Frontal cortex (tissue), 4 donors: Measurements from ENCODE around the gene HPCA. TPM values are rescaled to one million over a fixed set of nuclear protein-coding genes. Genes with fewer than 3 reads are reported as not detected.

Experiments
- DNase-seq, 2 donors: peaks; one replicate each; pipeline ENCODE4 v3.0.0; 2012; ENCODE audit warnings: low spot score in 2 of 2
- FAIRE-seq: peaks from 2 replicates; lab custom pipeline; 2012; peaks lifted over from hg19 to GRCh38; lab: Jason Lieb, UNC
- total RNA-seq: library from RNA; depleted of rRNA; stranded (reverse); fragments of >200 nt; gene quantifications from one replicate; pipeline ENCODE4 v1.2.3, GENCODE V29; 2014
- donor health status: control.
- donor health status: control.
- donor health status: control.

The HPCA gene
- total RNA-seq, 1 donor from 2014 or later = 21.6 TPM

DNA sequence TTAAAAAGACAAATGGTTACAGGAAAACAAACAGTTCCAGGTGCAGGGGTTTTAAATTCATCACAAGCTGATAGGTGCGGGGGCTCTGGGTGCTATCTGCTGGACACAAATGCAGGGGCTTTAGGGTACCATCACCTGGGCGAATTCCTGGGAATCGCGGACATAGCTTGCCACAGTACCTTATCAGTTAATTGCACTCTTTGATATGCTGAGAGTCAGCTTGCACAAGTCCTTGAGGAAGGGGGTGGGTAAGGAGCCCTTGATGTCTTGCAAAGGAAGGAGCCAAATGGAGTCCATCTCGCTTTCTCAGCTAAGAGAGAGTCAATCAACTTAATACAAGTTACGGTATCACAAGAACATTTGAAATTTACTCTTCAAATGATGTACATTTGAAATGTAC lies 40.3 kb downstream of the HPCA start:
- DNase-seq (no peak), FAIRE-seq (no peak)

DNA sequence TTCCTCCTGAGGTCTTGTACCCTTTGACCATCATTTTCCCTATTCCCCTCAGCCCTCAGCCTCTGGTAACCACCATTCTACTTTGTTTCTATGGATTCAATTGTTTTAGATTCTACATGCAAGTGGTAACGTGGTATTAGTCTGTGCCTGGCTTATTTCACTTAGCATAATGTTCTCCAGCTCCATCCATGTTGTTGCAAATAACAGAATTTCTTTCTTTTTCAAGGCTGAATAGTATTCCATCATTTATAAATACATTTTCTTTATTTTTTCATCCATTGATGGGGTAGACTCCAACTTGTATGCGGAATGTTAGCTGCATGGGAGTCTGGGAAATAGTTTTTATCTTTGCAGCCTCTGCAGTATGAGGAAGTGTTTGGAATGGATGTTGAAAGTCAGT lies 41.1 kb downstream of the HPCA start:
- FAIRE-seq = no peak
- no peak for DNase-seq

DNA sequence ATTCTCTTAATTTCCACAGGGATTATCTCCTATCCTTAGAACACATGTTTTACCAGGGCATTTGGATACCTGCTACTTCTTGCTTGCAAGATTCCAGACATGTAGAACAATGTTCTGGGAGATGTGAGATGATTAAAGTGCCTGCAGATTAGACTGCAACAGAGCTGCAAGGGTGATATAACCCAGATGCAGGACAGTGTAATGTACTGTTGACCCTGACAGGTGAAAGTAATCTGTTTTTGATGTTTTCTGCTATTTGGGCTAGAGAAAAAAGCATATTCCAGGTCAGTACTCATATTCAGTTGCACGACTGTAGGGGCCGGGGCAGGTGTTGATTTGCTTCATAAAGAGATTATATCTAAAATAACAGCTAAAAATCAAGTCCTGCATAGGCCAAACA lies 42.0 kb downstream of the HPCA start:
- FAIRE-seq (no peak), DNase-seq (no peak)

DNA sequence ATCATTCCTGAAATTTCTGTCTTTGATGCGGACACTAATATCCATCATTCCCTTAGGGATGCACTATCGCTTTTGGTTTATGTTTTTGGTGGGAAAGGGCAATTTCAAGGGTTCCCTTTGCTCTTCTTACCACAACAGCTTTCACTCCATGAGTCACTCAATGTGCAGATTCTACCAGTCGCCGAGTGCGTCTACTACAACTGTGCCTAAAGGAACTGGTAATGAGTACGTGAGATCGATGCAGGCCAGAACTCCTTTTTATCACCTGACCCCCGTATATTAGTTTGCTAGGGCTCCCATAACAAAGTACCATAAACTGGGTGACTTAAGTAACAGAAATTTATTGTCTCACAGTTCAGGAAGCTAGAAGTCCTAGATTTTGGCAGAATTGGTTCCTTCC lies 42.4 kb downstream of the HPCA start:
- DNase-seq = no peak
- FAIRE-seq = no peak

DNA sequence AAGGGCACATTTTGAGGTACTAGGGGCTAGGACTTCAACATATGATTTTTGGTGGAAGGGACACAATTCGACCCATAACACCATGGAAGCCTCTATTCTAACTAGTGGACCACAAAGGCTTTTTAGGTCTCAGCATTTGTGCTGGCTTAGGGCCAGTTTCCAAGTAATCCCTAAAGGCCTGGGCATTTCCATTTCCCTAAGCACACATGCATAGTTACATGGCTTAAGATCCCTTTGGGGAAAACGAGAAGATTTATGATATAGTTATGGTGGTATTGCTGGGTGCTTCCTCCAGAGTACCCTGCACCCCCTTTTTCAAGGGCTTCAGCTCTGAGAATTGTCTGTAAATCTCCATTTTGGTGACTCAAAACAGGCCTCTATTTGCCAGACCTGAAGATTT lies 43.1 kb downstream of the HPCA start:
- DNase-seq = no peak
- FAIRE-seq = no peak

DNA sequence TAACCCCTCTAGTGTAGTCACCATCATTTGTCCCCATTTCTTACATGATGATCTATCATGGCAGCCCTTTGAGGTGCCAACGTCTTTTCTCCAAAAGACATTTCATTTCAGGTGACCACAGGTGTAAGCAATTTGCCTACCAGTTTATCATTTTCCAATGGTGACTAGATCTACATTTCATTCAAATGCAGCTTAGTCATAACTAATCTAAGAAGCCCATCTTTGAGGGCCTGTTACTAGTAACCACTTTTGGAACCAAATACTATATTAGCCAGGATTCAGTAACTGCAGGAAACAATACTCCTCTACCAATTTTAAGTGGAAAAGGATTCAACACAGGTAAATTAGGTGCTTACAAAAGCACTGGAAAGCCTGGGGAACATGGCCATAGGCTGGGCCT lies 45.5 kb downstream of the HPCA start:
- DNase-seq = no peak
- FAIRE-seq = no peak

DNA sequence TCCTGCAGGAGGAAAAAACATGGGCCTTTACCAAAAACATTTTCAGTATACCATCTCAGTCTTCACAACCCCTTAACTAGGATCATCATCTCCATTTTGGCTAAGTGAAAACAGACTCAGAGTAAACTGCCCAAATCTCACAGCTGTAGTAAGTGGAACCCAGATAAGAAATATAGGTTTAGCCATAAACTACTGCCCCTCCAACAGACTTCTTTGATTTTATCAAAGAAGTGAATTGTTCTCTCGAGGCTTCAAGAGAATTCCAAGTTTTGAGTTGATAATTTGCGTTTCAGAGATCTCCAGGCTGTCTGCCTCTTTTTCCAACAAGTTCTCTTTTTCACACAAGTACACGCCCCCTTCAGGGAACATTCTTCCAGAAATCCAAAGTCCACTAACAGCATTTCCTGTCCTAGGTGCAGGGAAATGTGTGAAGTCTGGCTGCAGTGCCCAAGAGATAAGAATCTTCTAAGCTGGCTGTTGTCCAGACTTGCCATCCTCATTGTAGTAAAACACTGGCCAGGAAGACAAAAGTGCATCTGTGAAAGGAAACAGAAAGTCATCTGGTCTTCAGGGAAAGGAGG lies 47.5 kb downstream of the HPCA start:
- FAIRE-seq (no peak), DNase-seq (no peak)

DNA sequence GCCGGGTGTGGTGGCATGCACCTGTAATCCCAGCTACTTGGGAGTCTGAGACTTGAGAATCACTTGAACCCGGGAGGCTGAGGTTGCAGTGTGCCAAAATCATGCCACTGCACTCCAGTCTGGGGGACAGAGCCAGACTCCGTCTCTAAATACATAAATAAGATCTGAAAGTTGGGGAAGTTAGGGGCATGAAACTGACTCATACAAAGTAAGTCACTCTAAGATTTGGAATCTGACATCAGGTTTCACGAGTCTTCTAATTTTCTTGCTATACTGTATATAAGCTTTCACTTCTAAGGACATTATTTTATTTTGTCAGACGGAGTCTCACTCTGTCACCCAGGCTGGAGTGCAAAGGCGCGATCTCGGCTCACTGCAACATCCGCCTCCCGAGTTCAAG lies 48.2 kb downstream of the HPCA start:
- DNase-seq (no peak), FAIRE-seq (no peak)

DNA sequence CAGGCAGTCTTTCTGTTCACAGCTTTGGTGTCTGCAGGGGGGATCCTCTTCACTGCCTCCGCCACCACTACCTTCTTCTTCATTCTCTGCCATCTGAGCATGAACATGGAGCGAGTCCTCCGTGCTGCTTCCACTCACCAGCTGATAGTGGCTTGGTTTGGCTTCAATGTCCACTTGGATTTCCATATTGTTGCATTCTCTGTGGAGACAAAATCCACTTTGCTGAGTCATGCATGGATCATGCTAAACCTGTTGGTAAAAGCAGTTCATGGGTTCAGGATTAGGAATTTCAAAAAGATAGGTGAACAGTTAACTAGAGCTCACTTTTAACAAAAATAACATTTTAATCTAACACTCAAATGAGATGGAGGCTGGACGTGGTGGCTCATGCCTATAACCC lies 50.8 kb downstream of the HPCA start:
- no peak for DNase-seq
- no peak for FAIRE-seq

DNA sequence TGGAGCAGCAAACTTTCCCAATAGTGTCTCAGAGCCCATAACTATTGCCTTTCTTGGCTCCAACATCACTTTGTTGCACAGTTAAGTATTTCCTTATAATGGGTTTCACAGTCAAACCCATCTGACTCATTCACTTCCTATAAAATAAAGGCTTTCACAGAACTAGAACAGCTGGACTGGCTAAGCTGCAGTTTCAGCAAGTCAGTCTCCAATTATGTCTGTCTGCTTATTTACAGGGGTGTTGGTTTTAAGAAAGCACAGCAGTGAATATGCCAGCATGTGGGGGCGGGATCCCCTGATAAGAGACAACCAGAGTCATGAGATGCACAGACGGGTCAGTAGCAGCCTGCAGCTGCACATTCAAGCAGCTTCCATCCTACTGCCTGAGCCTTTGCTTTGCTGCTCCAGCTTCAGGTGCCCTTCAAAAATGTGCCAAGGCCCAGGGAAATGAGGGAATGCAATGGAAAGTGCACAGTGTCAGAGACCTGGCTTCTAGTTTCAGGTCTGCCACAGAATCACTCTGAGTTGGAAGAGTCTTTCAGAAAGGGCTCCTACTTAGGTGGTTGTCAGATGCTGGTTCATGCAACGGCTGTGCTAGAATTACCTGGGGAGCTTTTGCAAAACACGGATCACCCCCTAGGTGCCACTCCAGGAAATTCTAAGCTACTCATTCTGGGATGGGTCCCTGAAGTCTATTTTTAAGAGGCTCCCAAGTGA lies 53.5 kb downstream of the HPCA start:
- FAIRE-seq = no peak
- DNase-seq = no peak

DNA sequence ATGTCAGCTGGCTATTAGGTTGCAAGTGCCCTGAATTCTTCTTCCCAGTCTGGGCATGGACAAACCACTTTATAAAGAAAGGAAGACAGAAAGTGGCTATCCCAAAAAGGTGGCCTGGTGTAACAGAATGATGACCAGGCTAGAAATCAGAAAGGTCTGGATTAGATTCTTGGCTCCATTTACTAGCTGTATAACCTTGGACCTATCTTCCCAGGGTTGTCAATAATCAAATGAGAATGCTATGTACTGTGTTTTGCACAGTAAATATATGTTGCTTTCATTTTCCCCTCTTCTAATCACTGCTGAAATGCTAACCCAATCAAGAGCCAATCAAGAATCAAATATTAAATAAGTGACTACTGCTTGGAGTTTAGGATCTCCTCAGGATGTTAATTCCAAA lies 57.9 kb downstream of the HPCA start:
- FAIRE-seq (no peak), DNase-seq (no peak)

Other genes with a start within 250 kb of the HPCA start
- gene ZBTB8OS, start 235.9 kb upstream of the HPCA start, total RNA-seq = 22.4 TPM
- 191 TPM for gene RBBP4, start 235.3 kb upstream of the HPCA start, total RNA-seq
- gene SYNC, start 183.7 kb upstream of the HPCA start, total RNA-seq = 3.7 TPM
- 42.4 TPM for gene YARS1, start 69.1 kb upstream of the HPCA start, total RNA-seq
- gene S100PBP, start 68.8 kb upstream of the HPCA start, total RNA-seq = 42.4 TPM
- 15.5 TPM for gene FNDC5, start 15.6 kb upstream of the HPCA start, total RNA-seq
- gene TMEM54, start 14.9 kb downstream of the HPCA start, total RNA-seq = 2.0 TPM
- gene RNF19B, start 78.3 kb downstream of the HPCA start, total RNA-seq = 37.1 TPM
- 23.2 TPM for gene AK2, start 150.4 kb downstream of the HPCA start, total RNA-seq
- gene AZIN2, start 194.7 kb downstream of the HPCA start, total RNA-seq = 11.8 TPM